ENCODE results near the gene SH3PXD2A. TPM values are rescaled to one million over a fixed set of nuclear protein-coding genes. Genes with fewer than 3 reads are reported as not detected.

SH3PXD2A gene
- total RNA-seq, 3 donors from 2014 or later: 14.3 to 30.5 (median 14.7) TPM

- DNase-seq (ENCODE audit: low spot score in 2 of 2): no peak
- no peaks in the 10 kb centered on the region for H3K9me3 ChIP-seq
- no peaks in the 10 kb centered on the region for H3K36me3 ChIP-seq
- H3K4me3 ChIP-seq: no peak overlapping the region
- no peaks in the 10 kb centered on the region for H3K27me3 ChIP-seq
- TF ChIP-seq POLR2A (IDR thresholded peaks at IDR 0.05) (no peak), POLR2AphosphoS5 (IDR thresholded peaks at IDR 0.05) (no peak)
- TF ChIP-seq, protein P1, sequence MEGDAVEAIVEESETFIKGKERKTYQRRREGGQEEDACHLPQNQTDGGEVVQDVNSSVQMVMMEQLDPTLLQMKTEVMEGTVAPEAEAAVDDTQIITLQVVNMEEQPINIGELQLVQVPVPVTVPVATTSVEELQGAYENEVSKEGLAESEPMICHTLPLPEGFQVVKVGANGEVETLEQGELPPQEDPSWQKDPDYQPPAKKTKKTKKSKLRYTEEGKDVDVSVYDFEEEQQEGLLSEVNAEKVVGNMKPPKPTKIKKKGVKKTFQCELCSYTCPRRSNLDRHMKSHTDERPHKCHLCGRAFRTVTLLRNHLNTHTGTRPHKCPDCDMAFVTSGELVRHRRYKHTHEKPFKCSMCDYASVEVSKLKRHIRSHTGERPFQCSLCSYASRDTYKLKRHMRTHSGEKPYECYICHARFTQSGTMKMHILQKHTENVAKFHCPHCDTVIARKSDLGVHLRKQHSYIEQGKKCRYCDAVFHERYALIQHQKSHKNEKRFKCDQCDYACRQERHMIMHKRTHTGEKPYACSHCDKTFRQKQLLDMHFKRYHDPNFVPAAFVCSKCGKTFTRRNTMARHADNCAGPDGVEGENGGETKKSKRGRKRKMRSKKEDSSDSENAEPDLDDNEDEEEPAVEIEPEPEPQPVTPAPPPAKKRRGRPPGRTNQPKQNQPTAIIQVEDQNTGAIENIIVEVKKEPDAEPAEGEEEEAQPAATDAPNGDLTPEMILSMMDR (IDR thresholded peaks at IDR 0.05): no peak
- no peak overlapping the region for H3K27ac ChIP-seq
- no peaks in the 10 kb centered on the region for H3K4me1 ChIP-seq
- intact Hi-C loops (cut with DNase I; ENCODE audit: low total_unique reads): no loop called here
Observed at GRCh38 chr10:103570844-103571655, 284.3 kb downstream of the SH3PXD2A start.

DNA sequence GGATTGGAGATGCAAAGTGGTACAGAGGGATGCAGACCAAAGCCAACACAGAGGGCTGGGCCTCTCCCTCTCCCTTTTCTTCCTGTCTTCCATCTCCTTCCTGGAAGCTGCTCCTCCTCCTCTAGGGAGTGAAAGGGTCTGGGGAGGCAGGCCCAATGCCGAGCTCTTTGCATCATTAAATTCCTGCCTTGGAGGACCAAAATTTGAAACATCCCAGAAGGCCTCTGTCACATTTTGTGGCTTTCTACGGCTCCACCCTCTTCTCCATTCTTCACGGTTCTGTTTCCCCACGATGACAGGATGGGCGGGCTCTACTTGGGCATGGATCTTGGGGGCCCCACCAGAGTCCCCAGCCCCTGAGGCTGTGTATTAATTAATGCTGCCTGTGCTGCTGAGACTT lies 285.5 kb downstream of the SH3PXD2A start:
- intact Hi-C loops (cut with DNase I; ENCODE audit: low total_unique reads): no loop called here
- no peaks in the 10 kb centered on the region for H3K9me3 ChIP-seq
- no peak for DNase-seq (ENCODE audit: low spot score in 2 of 2)
- TF ChIP-seq POLR2AphosphoS5 (IDR thresholded peaks at IDR 0.05) (no peak), POLR2A (IDR thresholded peaks at IDR 0.05) (no peak)
- TF ChIP-seq, protein P1 (IDR thresholded peaks at IDR 0.05): no peak
- no peaks in the 10 kb centered on the region for H3K36me3 ChIP-seq
- H3K4me3 ChIP-seq: no peak overlapping the region
- no peaks in the 10 kb centered on the region for H3K4me1 ChIP-seq
- no peaks in the 10 kb centered on the region for H3K27me3 ChIP-seq
- no peak overlapping the region for H3K27ac ChIP-seq

GRCh38 chr10:103568505-103568904 lies 286.9 kb downstream of the SH3PXD2A start:
- Histone ChIP-seq H3K4me1 (no peaks in the 10 kb centered on the region), H3K36me3 (no peaks in the 10 kb centered on the region), H3K27me3 (no peaks in the 10 kb centered on the region), H3K4me3 (no peak overlapping the region), H3K9me3 (no peaks in the 10 kb centered on the region), H3K27ac (no peak overlapping the region)
- intact Hi-C loops (cut with DNase I; ENCODE audit: low total_unique reads): no loop called here
- no peak for TF ChIP-seq POLR2AphosphoS5 (IDR thresholded peaks at IDR 0.05)
- TF ChIP-seq POLR2A (IDR thresholded peaks at IDR 0.05): no peak
- TF ChIP-seq, protein P1 (IDR thresholded peaks at IDR 0.05): no peak
- DNase-seq (ENCODE audit: low spot score in 2 of 2): no peak

- Histone ChIP-seq H3K27ac (no peak overlapping the region), H3K36me3 (no peaks in the 10 kb centered on the region), H3K4me1 (no peaks in the 10 kb centered on the region), H3K27me3 (no peaks in the 10 kb centered on the region), H3K9me3 (no peaks in the 10 kb centered on the region), H3K4me3 (no peak overlapping the region)
- DNase-seq (ENCODE audit: low spot score in 2 of 2): no peak
- no peak for TF ChIP-seq POLR2AphosphoS5 (IDR thresholded peaks at IDR 0.05)
- TF ChIP-seq POLR2A (IDR thresholded peaks at IDR 0.05): no peak
- TF ChIP-seq, protein P1 (IDR thresholded peaks at IDR 0.05): no peak
- intact Hi-C loops (cut with DNase I; ENCODE audit: low total_unique reads): no loop called here
Observed at GRCh38 chr10:103566536-103566935, 288.8 kb downstream of the SH3PXD2A start.

DNA sequence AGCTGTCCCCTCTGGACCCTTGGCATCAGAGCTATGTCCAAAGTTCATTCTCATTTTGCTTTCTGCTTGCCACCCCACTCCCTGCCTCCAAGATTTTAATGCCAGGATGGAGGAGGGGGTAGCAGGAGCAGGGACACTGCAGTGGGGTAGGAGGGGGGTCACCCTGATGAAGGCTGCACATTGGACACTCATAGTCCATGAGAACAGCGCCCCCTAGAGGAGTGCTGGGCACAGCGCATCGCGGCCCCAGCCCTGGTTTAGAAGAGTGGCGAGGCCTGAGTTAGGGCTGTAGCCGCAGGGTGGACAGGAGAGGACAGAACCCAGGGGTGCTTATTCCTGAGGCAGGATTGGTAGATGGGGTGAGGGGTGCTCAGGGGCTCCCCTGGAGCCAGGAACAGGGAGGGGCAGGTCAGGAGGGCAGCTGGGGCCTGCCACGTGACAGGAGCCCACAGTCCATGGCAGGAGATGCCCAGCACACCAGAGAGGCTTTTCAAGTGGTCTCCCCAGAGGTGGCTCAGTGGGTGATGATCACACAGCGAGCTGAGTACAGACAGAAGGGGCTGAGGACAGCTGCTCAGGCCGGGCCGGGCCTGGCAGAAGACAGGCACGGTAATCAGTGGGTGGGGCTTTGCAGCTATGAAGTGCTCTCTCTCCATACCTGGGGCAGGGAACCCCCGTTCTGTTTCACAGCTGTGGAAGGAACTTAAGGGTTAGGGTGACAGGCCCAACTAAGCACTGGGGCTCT lies 290.4 kb downstream of the SH3PXD2A start:
- Histone ChIP-seq H3K36me3 (no peaks in the 10 kb centered on the region), H3K27me3 (no peaks in the 10 kb centered on the region), H3K4me3 (no peak overlapping the region), H3K4me1 (no peaks in the 10 kb centered on the region), H3K9me3 (peaks cover 0 to 5% of the 10 kb centered on the region in 2 donors), H3K27ac (no peak overlapping the region)
- TF ChIP-seq, protein P1 (IDR thresholded peaks at IDR 0.05): no peak
- no peak for TF ChIP-seq POLR2A (IDR thresholded peaks at IDR 0.05)
- no peak for TF ChIP-seq POLR2AphosphoS5 (IDR thresholded peaks at IDR 0.05)
- intact Hi-C loops (cut with DNase I; ENCODE audit: low total_unique reads): no loop called here
- DNase-seq (ENCODE audit: low spot score in 2 of 2): no peak
